ENCODE data around the gene JADE2. TPM values are rescaled to one million over a fixed set of nuclear protein-coding genes. Genes with fewer than 3 reads are reported as not detected.

The JADE2 gene
- total RNA-seq, 1 donor: 38.8 TPM

DNA sequence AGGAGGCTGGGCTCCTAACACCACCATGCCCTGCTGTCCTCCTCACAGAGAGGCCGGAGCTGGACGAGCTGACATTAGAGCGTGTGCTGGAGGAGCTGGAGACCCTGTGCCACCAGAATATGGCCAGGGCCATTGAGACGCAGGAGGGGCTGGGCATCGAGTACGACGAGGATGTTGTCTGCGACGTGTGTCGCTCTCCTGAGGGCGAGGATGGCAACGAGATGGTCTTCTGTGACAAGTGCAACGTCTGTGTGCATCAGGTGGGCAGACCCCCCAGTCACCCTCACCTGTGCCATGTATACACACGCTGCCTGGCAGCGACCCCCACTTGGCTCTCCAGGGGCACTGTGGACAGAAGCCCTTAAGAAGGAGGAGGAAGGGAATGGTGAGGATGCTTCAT, 35.2 kb downstream of the JADE2 start:
- TF ChIP-seq, protein P1, sequence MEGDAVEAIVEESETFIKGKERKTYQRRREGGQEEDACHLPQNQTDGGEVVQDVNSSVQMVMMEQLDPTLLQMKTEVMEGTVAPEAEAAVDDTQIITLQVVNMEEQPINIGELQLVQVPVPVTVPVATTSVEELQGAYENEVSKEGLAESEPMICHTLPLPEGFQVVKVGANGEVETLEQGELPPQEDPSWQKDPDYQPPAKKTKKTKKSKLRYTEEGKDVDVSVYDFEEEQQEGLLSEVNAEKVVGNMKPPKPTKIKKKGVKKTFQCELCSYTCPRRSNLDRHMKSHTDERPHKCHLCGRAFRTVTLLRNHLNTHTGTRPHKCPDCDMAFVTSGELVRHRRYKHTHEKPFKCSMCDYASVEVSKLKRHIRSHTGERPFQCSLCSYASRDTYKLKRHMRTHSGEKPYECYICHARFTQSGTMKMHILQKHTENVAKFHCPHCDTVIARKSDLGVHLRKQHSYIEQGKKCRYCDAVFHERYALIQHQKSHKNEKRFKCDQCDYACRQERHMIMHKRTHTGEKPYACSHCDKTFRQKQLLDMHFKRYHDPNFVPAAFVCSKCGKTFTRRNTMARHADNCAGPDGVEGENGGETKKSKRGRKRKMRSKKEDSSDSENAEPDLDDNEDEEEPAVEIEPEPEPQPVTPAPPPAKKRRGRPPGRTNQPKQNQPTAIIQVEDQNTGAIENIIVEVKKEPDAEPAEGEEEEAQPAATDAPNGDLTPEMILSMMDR (IDR thresholded peaks at IDR 0.05; ENCODE audit: insufficient read depth, low read length): no peak
- H3K4me3 ChIP-seq (ENCODE audit: low read depth, low read length): no peak overlapping the region
- no peak for DNase-seq (ENCODE audit: low read depth)

GRCh38 chr5:134561871-134562296, 36.4 kb downstream of the JADE2 start:
- no peak overlapping the region for H3K4me3 ChIP-seq (ENCODE audit: low read depth, low read length)
- peak; percentile 90 for DNase-seq (ENCODE audit: low read depth)
- TF ChIP-seq, protein P1 (IDR thresholded peaks at IDR 0.05; ENCODE audit: insufficient read depth, low read length): peak; percentile 64

- no peak for DNase-seq (ENCODE audit: low read depth)
- TF ChIP-seq, protein P1 (IDR thresholded peaks at IDR 0.05; ENCODE audit: insufficient read depth, low read length): no peak
- no peak overlapping the region for H3K4me3 ChIP-seq (ENCODE audit: low read depth, low read length)
Observed at GRCh38 chr5:134563221-134563620, 37.8 kb downstream of the JADE2 start.

DNA sequence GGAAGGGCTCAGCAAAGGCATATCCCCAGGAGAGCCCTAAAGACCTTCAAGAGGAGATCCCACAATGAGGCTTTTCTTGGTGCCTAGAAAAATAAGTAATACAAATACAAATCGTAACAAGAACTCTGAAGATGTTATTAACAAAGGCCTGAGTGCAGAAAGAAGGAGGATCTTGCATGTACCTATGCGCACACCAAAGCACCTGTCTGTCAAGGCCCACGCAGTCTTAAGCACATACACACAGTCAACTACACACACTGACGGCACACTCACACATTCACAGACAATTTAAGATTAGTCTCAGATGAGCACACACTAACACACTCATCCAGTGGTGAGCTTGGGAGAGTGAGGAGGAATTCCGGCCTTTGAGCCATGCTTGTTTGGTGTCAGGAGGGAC, 38.5 kb downstream of the JADE2 start:
- TF ChIP-seq, protein P1 (IDR thresholded peaks at IDR 0.05; ENCODE audit: insufficient read depth, low read length): no peak
- no peak overlapping the region for H3K4me3 ChIP-seq (ENCODE audit: low read depth, low read length)
- DNase-seq (ENCODE audit: low read depth): no peak

GRCh38 chr5:134564396-134564795, 38.9 kb downstream of the JADE2 start:
- TF ChIP-seq, protein P1 (IDR thresholded peaks at IDR 0.05; ENCODE audit: insufficient read depth, low read length): no peak
- no peak for DNase-seq (ENCODE audit: low read depth)
- no peak overlapping the region for H3K4me3 ChIP-seq (ENCODE audit: low read depth, low read length)

- no peak for DNase-seq (ENCODE audit: low read depth)
- TF ChIP-seq, protein P1 (IDR thresholded peaks at IDR 0.05; ENCODE audit: insufficient read depth, low read length): no peak
- H3K4me3 ChIP-seq (ENCODE audit: low read depth, low read length): no peak overlapping the region
Observed at GRCh38 chr5:134565791-134566740, 40.6 kb downstream of the JADE2 start.
